HCT116 (cell line): ENCODE results near the gene LSM14A.

ENCODE experiments used
- ATF3 ChIP-seq: IDR thresholded peaks from 2 replicates; pipeline ENCODE4 v1.6.1; 2012
- CTCF ChIP-seq, 3 experiments: fragments of 200-600 bp in 1 of 3; sonication (generic) in 1 of 3; IDR thresholded peaks in 2 of 3; conservative IDR thresholded peaks in 1 of 3; 2 replicates each; pipeline ENCODE4 v1.5.1; 2012 to 2017; ENCODE audit warnings: low read depth in 2 of 3, low read length in 2 of 3, antibody characterized with exemption in 1 of 3, borderline replicate concordance in 1 of 3, control low read depth in 1 of 3, mild to moderate bottlenecking in 1 of 3, mixed read lengths in 1 of 3, mixed run types in 1 of 3, moderate library complexity in 1 of 3; ENCODE audit not compliant: insufficient read depth in 1 of 3
- EGR1 ChIP-seq: IDR thresholded peaks from 2 replicates; pipeline ENCODE4 v1.6.1; 2012; ENCODE audit warnings: low read depth
- ELF1 ChIP-seq: IDR thresholded peaks from 2 replicates; pipeline ENCODE4 v1.6.1; 2012; ENCODE audit warnings: low read depth, borderline replicate concordance
- EZH2 ChIP-seq: fragments of 200-600 bp; sonication (generic); IDR thresholded peaks from 2 replicates; pipeline ENCODE4 v1.6.1; 2017; ENCODE audit warnings: antibody characterized with exemption, mixed run types
- EZH2phosphoT487 ChIP-seq: fragments of 200-600 bp; IDR thresholded peaks from 2 replicates; pipeline ENCODE4 v1.6.1; 2018; ENCODE audit warnings: antibody characterized with exemption, borderline replicate concordance
- POLR2A ChIP-seq: IDR thresholded peaks from 2 replicates; pipeline ENCODE4 v1.7.0; 2011; ENCODE audit warnings: borderline replicate concordance; ENCODE audit not compliant: insufficient read depth, insufficient read length; ENCODE audit errors: extremely low read depth
- POLR2AphosphoS5 ChIP-seq: IDR thresholded peaks from 2 replicates; pipeline ENCODE4 v1.6.1; 2011; ENCODE audit warnings: mild to moderate bottlenecking, low read depth, low read length, moderate library complexity
- RAD21 ChIP-seq: IDR thresholded peaks from 2 replicates; pipeline ENCODE4 v1.6.1; 2012; ENCODE audit warnings: low read depth, mild to moderate bottlenecking
- REST ChIP-seq: IDR thresholded peaks from 2 replicates; pipeline ENCODE4 v1.6.1; 2012; ENCODE audit warnings: low read depth
- SIN3A ChIP-seq: IDR thresholded peaks from 2 replicates; pipeline ENCODE4 v1.6.1; 2012; ENCODE audit warnings: low read depth
- SRF ChIP-seq: IDR thresholded peaks from 2 replicates; pipeline ENCODE4 v1.6.1; 2012; ENCODE audit warnings: low read depth
- YY1 ChIP-seq: IDR thresholded peaks from 2 replicates; pipeline ENCODE4 v1.6.1; 2011; ENCODE audit warnings: low read length, low read depth, moderate library complexity, mild to moderate bottlenecking; ENCODE audit not compliant: insufficient replicate concordance; ENCODE audit errors: extremely low read depth
- ZBTB33 ChIP-seq: IDR thresholded peaks from 2 replicates; pipeline ENCODE4 v1.6.1; 2011; ENCODE audit warnings: mild to moderate bottlenecking, low read length, moderate library complexity; ENCODE audit not compliant: insufficient replicate concordance; ENCODE audit errors: extremely low read depth

GRCh38 chr19:34257559-34257924 is 85.2 kb downstream of the LSM14A start:
- TF ChIP-seq EZH2phosphoT487: no peak
- TF ChIP-seq EGR1: no peak
- TF ChIP-seq CTCF (IDR thresholded peaks at IDR 0.05 in 2 of 3, conservative IDR thresholded peaks at IDR 0.05 in 1 of 3; ENCODE audit: borderline replicate concordance in 1 of 3, insufficient read depth in 1 of 3, low read depth in 2 of 3, low read length in 2 of 3): no peak
- TF ChIP-seq RAD21: no peak
- TF ChIP-seq POLR2AphosphoS5: no peak
- TF ChIP-seq REST: no peak
- no peak for TF ChIP-seq ELF1
- no peak for TF ChIP-seq EZH2
- TF ChIP-seq SIN3A: no peak
- TF ChIP-seq POLR2A: no peak
- no peak for TF ChIP-seq SRF
- no peak for TF ChIP-seq ATF3
- TF ChIP-seq ZBTB33: no peak
- TF ChIP-seq YY1: no peak
